Measurements from ENCODE around the gene SLC37A1.

SLC37A1 gene

GRCh38 chr21:42472521-42472920 lies 41.1 kb upstream of the SLC37A1 start:
- Mint-ChIP-seq H3K27me3 (peaks cover 11% of the 10 kb centered on the region), H3K36me3 (ENCODE audit: insufficient read depth) (no peaks in the 10 kb centered on the region), H3K4me3 (no peak overlapping the region), H3K4me1 (no peaks in the 10 kb centered on the region), H3K27ac (ENCODE audit: low read depth) (no peak overlapping the region), H3K9me3 (no peaks in the 10 kb centered on the region)
- DNase-seq (ENCODE audit: low spot score in 2 of 2): no peak
- ATAC-seq (replicated peaks; ENCODE audit: extremely low read depth, poor library complexity, severe bottlenecking): no peak

GRCh38 chr21:42473498-42474042 lies 40.1 kb upstream of the SLC37A1 start:
- H3K27me3 Mint-ChIP-seq: peaks cover 11% of the 10 kb centered on the region
- DNase-seq (ENCODE audit: low spot score in 2 of 2) (no peak), ATAC-seq (replicated peaks; ENCODE audit: extremely low read depth, poor library complexity, severe bottlenecking) (no peak)
- H3K4me1 Mint-ChIP-seq: no peaks in the 10 kb centered on the region
- no peak overlapping the region for H3K27ac Mint-ChIP-seq (ENCODE audit: low read depth)
- H3K9me3 Mint-ChIP-seq: no peaks in the 10 kb centered on the region
- H3K4me3 Mint-ChIP-seq: no peak overlapping the region
- no peaks in the 10 kb centered on the region for H3K36me3 Mint-ChIP-seq (ENCODE audit: insufficient read depth)

GRCh38 chr21:42474043-42474831 lies 39.4 kb upstream of the SLC37A1 start:
- no peaks in the 10 kb centered on the region for H3K4me1 Mint-ChIP-seq
- no peak for DNase-seq (ENCODE audit: low spot score in 2 of 2)
- no peaks in the 10 kb centered on the region for H3K9me3 Mint-ChIP-seq
- no peak overlapping the region for H3K4me3 Mint-ChIP-seq
- H3K36me3 Mint-ChIP-seq (ENCODE audit: insufficient read depth): no peaks in the 10 kb centered on the region
- ATAC-seq (replicated peaks; ENCODE audit: extremely low read depth, poor library complexity, severe bottlenecking): no peak
- H3K27me3 Mint-ChIP-seq: peaks cover 11% of the 10 kb centered on the region
- no peak overlapping the region for H3K27ac Mint-ChIP-seq (ENCODE audit: low read depth)

DNA sequence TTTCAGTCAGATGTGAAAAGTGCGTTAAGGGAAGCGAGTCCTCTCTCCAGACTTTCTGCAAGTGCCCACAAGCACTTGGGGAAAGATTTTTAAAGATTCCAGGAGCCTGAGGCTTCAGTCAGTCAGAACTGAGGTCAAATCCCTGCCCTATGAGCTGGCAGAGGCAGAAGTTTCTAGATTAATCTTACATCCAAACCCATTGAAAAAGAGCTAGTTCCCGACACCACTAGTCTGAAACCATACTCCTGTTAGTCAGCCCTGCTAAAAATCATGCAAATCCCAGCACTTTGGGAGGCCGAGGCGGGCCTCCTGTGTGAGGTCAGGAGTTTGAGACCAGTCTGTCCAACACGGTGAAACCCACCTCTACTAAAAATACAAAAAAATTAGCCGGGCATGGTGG lies 38.6 kb upstream of the SLC37A1 start:
- no peaks in the 10 kb centered on the region for H3K36me3 Mint-ChIP-seq (ENCODE audit: insufficient read depth)
- no peak overlapping the region for H3K4me3 Mint-ChIP-seq
- no peak overlapping the region for H3K27ac Mint-ChIP-seq (ENCODE audit: low read depth)
- DNase-seq (ENCODE audit: low spot score in 2 of 2) (no peak), ATAC-seq (replicated peaks; ENCODE audit: extremely low read depth, poor library complexity, severe bottlenecking) (no peak)
- H3K27me3 Mint-ChIP-seq: peaks cover 17% of the 10 kb centered on the region
- H3K9me3 Mint-ChIP-seq: no peaks in the 10 kb centered on the region
- no peaks in the 10 kb centered on the region for H3K4me1 Mint-ChIP-seq

DNA sequence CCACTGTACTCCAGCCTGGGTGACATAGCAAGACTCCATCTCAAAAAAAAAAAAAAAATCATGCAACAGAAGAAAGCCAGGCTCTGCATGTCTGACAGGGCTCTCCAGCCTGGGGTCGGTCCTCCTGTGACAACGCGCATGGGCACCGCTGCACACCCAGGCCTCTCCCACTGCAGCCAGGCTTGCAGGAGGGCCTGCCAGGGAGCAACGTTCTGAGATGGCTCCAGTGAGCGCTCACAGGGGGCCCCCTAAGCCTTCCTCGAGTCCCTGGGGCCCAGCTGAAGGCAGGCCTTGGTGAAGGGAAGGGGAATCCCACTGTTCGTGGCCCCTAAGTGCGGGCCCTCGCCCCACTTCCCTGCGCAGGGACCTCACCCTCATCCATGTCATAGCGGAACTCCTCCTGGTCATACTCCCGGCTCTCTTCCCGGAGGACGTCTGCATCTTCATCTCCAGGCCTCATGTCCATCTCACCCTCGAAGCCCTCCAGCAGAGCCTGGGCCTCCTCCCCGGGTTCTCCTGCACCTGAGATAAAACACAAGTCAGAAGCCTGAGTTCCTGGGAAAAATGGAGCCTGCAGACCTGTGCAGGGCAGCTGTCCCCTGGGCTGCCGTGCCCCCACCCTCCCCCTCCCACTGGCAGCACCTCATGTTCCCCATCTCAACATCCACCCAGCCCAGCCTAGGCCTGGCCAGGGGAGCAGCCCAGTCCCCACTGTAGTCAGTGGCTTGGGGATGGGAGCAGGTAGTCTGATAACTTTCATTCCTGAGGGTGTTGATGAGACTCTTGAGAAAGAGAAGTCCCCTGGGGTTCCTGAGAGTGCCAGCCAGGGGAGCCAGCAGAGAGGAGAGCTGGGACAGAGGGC lies 37.9 kb upstream of the SLC37A1 start:
- Mint-ChIP-seq H3K36me3 (ENCODE audit: insufficient read depth) (no peaks in the 10 kb centered on the region), H3K4me3 (no peak overlapping the region), H3K27ac (ENCODE audit: low read depth) (no peak overlapping the region), H3K4me1 (no peaks in the 10 kb centered on the region), H3K9me3 (no peaks in the 10 kb centered on the region), H3K27me3 (peaks cover 18% of the 10 kb centered on the region)
- DNase-seq (ENCODE audit: low spot score in 2 of 2): no peak
- no peak for ATAC-seq (replicated peaks; ENCODE audit: extremely low read depth, poor library complexity, severe bottlenecking)

DNA sequence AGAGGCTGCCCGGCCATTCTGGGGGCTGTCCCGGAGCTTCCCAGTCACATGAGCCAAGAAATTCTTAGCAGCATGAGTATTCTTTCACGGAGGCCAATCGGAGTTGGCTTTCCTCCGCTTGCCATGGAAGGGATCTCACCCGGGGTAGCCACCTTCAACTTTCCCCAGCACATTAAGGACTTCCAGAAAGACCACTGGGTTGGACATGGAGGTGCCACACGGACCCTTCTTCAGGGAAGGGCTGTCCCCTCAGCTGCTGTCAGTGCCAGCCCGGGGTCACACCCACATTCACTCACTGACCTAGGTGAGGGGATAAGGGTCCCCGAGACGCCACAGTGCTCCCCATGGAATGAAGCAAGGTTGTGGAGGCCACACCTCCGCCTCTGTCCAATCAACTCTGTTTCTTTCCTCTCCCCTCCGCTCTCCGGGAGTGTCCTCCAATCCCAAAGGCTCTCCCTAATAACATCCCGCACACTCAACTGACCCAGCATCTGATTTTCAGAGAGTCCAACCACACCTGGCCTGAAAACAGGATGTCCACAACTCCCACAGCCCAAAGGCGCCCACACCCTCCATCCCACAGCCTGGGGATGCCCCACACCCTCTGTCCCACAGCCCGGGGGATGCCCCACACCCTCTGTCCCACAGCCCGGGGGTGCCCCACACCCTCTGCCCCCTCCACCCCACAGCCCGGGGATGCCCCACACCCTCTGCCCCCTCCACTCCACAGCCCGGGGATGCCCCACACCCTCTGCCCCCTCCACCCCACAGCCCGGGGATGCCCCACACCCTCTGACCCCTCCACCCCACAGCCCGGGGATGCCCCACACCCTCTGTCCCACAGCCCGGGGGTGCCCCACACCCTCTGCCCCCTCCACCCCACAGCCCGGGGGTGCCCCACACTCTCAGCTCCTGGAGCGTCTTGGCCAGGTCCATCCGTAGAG lies 37.0 kb upstream of the SLC37A1 start:
- Mint-ChIP-seq H3K4me1 (no peaks in the 10 kb centered on the region), H3K9me3 (no peaks in the 10 kb centered on the region), H3K27me3 (peaks cover 18% of the 10 kb centered on the region), H3K4me3 (no peak overlapping the region), H3K36me3 (ENCODE audit: insufficient read depth) (no peaks in the 10 kb centered on the region), H3K27ac (ENCODE audit: low read depth) (no peak overlapping the region)
- DNase-seq (ENCODE audit: low spot score in 2 of 2) (no peak), ATAC-seq (replicated peaks; ENCODE audit: extremely low read depth, poor library complexity, severe bottlenecking) (no peak)

DNA sequence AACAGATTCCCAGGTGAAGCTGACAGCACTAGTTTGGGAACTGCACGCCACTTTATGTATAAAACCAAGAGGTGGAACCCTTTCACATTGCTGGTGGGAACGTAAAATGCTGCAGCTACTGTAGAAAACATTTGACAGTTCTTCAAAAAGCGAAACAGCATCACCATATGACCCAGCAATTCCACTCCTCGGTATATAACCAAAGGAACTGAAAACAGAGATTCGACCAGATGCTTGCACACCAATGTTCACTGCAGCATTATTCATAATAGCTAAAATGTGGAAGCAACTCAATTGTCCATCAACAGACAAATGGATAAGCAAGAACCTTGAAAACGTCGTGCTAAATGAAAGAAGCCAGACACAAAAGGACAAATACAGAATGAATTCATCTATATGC lies 35.1 kb upstream of the SLC37A1 start:
- Mint-ChIP-seq H3K27ac (ENCODE audit: low read depth) (peak overlapping the region; percentile 63), H3K4me1 (no peaks in the 10 kb centered on the region), H3K36me3 (ENCODE audit: insufficient read depth) (no peaks in the 10 kb centered on the region), H3K4me3 (no peak overlapping the region), H3K27me3 (peaks cover 18% of the 10 kb centered on the region), H3K9me3 (no peaks in the 10 kb centered on the region)
- ATAC-seq (replicated peaks; ENCODE audit: extremely low read depth, poor library complexity, severe bottlenecking) (no peak), DNase-seq (ENCODE audit: low spot score in 2 of 2) (no peak)

DNA sequence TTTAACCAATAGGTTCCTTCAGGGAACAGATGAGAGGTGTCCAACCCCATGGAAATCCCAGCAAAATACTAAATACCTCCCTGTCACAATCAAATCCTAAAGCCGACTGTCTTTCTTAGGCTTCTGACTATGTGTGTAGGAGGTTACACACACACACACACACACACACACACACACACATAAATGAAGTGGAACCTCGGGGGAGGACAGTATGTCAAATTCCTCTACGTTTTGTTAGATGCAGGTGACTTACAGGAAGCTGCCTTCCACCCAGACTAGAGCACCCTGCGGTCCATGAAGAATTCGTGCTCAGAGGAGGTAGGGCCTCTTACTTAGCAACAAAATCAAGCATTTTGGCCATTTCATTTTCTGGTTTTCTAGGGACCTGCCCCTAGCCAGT lies 34.1 kb upstream of the SLC37A1 start:
- ATAC-seq (replicated peaks; ENCODE audit: extremely low read depth, poor library complexity, severe bottlenecking): no peak

GRCh38 chr21:42480736-42481135 lies 32.9 kb upstream of the SLC37A1 start:
- ATAC-seq (replicated peaks; ENCODE audit: extremely low read depth, poor library complexity, severe bottlenecking): no peak

More for the DNA sequence above, 34.1 kb upstream of the SLC37A1 start:
- Mint-ChIP-seq H3K4me3 (no peak overlapping the region), H3K9me3 (no peaks in the 10 kb centered on the region), H3K27ac (ENCODE audit: low read depth) (no peak overlapping the region), H3K4me1 (no peaks in the 10 kb centered on the region), H3K27me3 (peaks cover 9% of the 10 kb centered on the region), H3K36me3 (ENCODE audit: insufficient read depth) (no peaks in the 10 kb centered on the region)
- DNase-seq (ENCODE audit: low spot score in 2 of 2): no peak

GRCh38 chr21:42481169-42481568 lies 32.5 kb upstream of the SLC37A1 start:
- no peak for ATAC-seq (replicated peaks; ENCODE audit: extremely low read depth, poor library complexity, severe bottlenecking)
- no peaks in the 10 kb centered on the region for H3K36me3 Mint-ChIP-seq (ENCODE audit: insufficient read depth)
- no peak for DNase-seq (ENCODE audit: low spot score in 2 of 2)
- no peaks in the 10 kb centered on the region for H3K4me1 Mint-ChIP-seq
- no peak overlapping the region for H3K4me3 Mint-ChIP-seq
- no peak overlapping the region for H3K27ac Mint-ChIP-seq (ENCODE audit: low read depth)
- peaks cover 16% of the 10 kb centered on the region for H3K27me3 Mint-ChIP-seq
- H3K9me3 Mint-ChIP-seq: no peaks in the 10 kb centered on the region

More at GRCh38 chr21:42480736-42481135, 32.9 kb upstream of the SLC37A1 start:
- Mint-ChIP-seq H3K27me3 (peaks cover 11% of the 10 kb centered on the region), H3K4me3 (no peak overlapping the region), H3K4me1 (no peaks in the 10 kb centered on the region), H3K36me3 (ENCODE audit: insufficient read depth) (no peaks in the 10 kb centered on the region), H3K9me3 (no peaks in the 10 kb centered on the region), H3K27ac (ENCODE audit: low read depth) (no peak overlapping the region)
- DNase-seq (ENCODE audit: low spot score in 2 of 2): no peak

- Mint-ChIP-seq H3K9me3 (no peaks in the 10 kb centered on the region), H3K4me1 (no peaks in the 10 kb centered on the region), H3K27ac (ENCODE audit: low read depth) (no peak overlapping the region), H3K4me3 (no peak overlapping the region), H3K36me3 (ENCODE audit: insufficient read depth) (no peaks in the 10 kb centered on the region), H3K27me3 (peaks cover 48% of the 10 kb centered on the region)
- no peak for DNase-seq (ENCODE audit: low spot score in 2 of 2)
- ATAC-seq (replicated peaks; ENCODE audit: extremely low read depth, poor library complexity, severe bottlenecking): no peak
These were observed 28.7 kb upstream of the SLC37A1 start for GRCh38 chr21:42484966-42485365.

- no peak overlapping the region for H3K27ac Mint-ChIP-seq (ENCODE audit: low read depth)
- H3K36me3 Mint-ChIP-seq (ENCODE audit: insufficient read depth): no peaks in the 10 kb centered on the region
- H3K9me3 Mint-ChIP-seq: no peaks in the 10 kb centered on the region
- no peak for DNase-seq (ENCODE audit: low spot score in 2 of 2)
- ATAC-seq (replicated peaks; ENCODE audit: extremely low read depth, poor library complexity, severe bottlenecking): no peak
- H3K4me1 Mint-ChIP-seq: no peaks in the 10 kb centered on the region
- H3K4me3 Mint-ChIP-seq: no peak overlapping the region
- peaks cover 52% of the 10 kb centered on the region for H3K27me3 Mint-ChIP-seq
These were observed 27.6 kb upstream of the SLC37A1 start for GRCh38 chr21:42486072-42486471.
